ENCODE results near the gene OGFR.

DNA sequence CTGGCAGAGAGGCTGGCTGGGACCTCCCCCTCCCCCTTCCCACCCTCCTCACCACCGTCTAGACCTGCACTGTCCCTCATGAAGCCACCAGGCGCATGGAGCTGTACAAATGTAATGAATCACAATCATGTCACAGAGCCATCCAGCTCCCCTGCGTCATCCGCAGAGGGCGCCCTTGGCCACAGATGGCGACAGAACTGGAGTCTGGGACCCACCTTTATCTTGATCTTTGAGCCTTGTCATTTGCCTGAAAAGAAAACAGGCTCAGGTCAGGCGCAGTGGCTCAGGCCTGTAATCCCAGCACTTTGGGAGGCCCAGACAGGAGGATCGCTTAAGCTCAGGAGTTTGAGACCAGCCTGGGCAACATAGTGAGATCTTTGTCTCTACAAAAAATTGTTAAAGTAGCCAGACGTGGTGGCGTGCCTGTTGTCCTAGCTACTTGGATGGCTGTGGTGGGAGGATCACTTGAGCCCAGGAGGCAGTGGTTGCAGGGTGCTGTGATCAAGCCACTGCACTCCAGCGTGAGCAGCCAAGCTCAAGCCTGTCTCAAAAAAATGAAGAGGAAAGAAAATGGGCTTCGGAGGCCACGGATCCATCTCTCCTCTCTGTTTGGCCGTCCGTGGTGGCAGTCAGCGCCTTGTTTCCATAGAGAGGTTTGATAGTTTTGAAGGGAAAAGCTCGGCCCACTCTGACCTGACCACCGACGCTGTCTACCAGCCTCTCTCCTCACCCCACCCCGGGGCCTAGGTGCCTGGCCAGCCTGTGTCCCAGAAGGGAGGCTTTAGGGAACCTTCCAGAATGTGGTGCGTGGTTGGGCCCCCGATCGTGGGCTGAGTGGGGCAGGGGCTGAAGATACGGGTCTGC, 18.4 kb downstream of the OGFR start:
- TF ChIP-seq POLR2A (IDR thresholded peaks at IDR 0.05; ENCODE audit: low read depth, low read length) (no peak), POLR2AphosphoS5 (IDR thresholded peaks at IDR 0.05; ENCODE audit: low read depth, low read length) (no peak), PAX5 (IDR thresholded peaks at IDR 0.05; ENCODE audit: insufficient read depth, low read length, severe bottlenecking) (no peak)
